ENCODE data around the gene EID3.
"Not testable (repeated sequence)": the region's sequence is repeated elsewhere in the genome, so short reads cannot be mapped to it uniquely, and the experiment has no call there.

EID3 gene

GRCh38 chr12:104319028-104319427 is 15.5 kb downstream of the EID3 start:
- H3K4me3 ChIP-seq (ENCODE audit: control insufficient read depth, low read depth, low read length), result no peak overlapping the region
- TF ChIP-seq CTCF (conservative IDR thresholded peaks at IDR 0.05; ENCODE audit: control insufficient read depth, insufficient read depth, low read depth, low read length), result no peak
- no peak for DNase-seq (ENCODE audit: low read depth)

GRCh38 chr12:104319918-104320626 is 16.5 kb downstream of the EID3 start:
- no peak overlapping the region for H3K4me3 ChIP-seq (ENCODE audit: control insufficient read depth, low read depth, low read length)
- DNase-seq (ENCODE audit: low read depth), result no peak
- TF ChIP-seq CTCF (conservative IDR thresholded peaks at IDR 0.05; ENCODE audit: control insufficient read depth, insufficient read depth, low read depth, low read length), result no peak

- no peak overlapping the region for H3K4me3 ChIP-seq (ENCODE audit: control insufficient read depth, low read depth, low read length)
- DNase-seq (ENCODE audit: low read depth), result no peak
- TF ChIP-seq CTCF (conservative IDR thresholded peaks at IDR 0.05; ENCODE audit: control insufficient read depth, insufficient read depth, low read depth, low read length), result no peak
Measured at GRCh38 chr12:104320627-104321024, 17.1 kb downstream of the EID3 start.

- TF ChIP-seq CTCF (conservative IDR thresholded peaks at IDR 0.05; ENCODE audit: control insufficient read depth, insufficient read depth, low read depth, low read length), result no peak
- DNase-seq (ENCODE audit: low read depth), result no peak
- H3K4me3 ChIP-seq (ENCODE audit: control insufficient read depth, low read depth, low read length), result no peak overlapping the region
Measured at GRCh38 chr12:104321949-104322348, 18.4 kb downstream of the EID3 start.

GRCh38 chr12:104322533-104322932 is 19.0 kb downstream of the EID3 start:
- not testable (repeated sequence) for DNase-seq (ENCODE audit: low read depth); H3K4me3 ChIP-seq (ENCODE audit: control insufficient read depth, low read depth, low read length)

- no peak for DNase-seq (ENCODE audit: low read depth)
- TF ChIP-seq CTCF (conservative IDR thresholded peaks at IDR 0.05; ENCODE audit: control insufficient read depth, insufficient read depth, low read depth, low read length), result no peak
- H3K4me3 ChIP-seq (ENCODE audit: control insufficient read depth, low read depth, low read length), result no peak overlapping the region
Measured at GRCh38 chr12:104323899-104324298, 20.4 kb downstream of the EID3 start.

GRCh38 chr12:104328278-104328677 is 24.7 kb downstream of the EID3 start:
- H3K4me3 ChIP-seq (ENCODE audit: control insufficient read depth, low read depth, low read length); DNase-seq (ENCODE audit: low read depth): not testable (repeated sequence)

GRCh38 chr12:104328790-104329189 is 25.3 kb downstream of the EID3 start:
- H3K4me3 ChIP-seq (ENCODE audit: control insufficient read depth, low read depth, low read length), result no peak overlapping the region
- no peak for TF ChIP-seq CTCF (conservative IDR thresholded peaks at IDR 0.05; ENCODE audit: control insufficient read depth, insufficient read depth, low read depth, low read length)
- DNase-seq (ENCODE audit: low read depth), result no peak

Data from fibroblast of mammary gland (primary cell).